ENCODE data around the gene SLC1A3.

- TF ChIP-seq SIN3A (IDR thresholded peaks at IDR 0.05; ENCODE audit: borderline replicate concordance, insufficient read depth, low read length): no peak
- TF ChIP-seq POLR2AphosphoS5 (IDR thresholded peaks at IDR 0.05; ENCODE audit: low read depth, low read length): no peak
- no peak for TF ChIP-seq REST (IDR thresholded peaks at IDR 0.05; ENCODE audit: insufficient read depth in 1 of 2, low read depth in 2 of 2, low read length in 2 of 2)
- TF ChIP-seq TAF1 (IDR thresholded peaks at IDR 0.05; ENCODE audit: borderline replicate concordance, insufficient read depth, low read length): no peak
Measured at GRCh38 chr5:36692791-36693763, 86.7 kb downstream of the SLC1A3 start.

All from PFSK-1 (cell line).